ENCODE results near the gene GLB1L3.

Gene GLB1L3

GRCh38 chr11:134365011-134365925, 89.1 kb downstream of the GLB1L3 start:
- DNase-seq = no peak

DNA sequence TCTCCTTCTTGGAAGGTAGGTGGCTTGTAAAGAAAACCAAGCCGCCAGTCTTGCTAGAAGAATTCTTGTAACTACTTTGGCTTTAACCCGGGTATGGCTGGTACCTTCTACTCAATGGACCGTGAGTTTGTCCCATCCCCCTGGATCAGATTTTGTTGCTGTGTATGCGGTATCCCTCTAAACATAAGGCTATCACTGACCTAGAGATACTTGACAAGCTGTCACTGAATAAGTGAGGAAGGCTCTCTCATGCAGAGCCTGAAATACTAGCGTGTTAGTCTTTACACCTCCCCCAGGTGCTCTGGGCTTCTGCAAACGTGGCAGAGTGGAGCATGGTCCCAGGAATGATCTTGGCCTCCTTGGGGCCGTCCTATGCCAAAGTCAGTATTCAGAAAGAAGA, 90.1 kb downstream of the GLB1L3 start:
- no peak for DNase-seq

DNA sequence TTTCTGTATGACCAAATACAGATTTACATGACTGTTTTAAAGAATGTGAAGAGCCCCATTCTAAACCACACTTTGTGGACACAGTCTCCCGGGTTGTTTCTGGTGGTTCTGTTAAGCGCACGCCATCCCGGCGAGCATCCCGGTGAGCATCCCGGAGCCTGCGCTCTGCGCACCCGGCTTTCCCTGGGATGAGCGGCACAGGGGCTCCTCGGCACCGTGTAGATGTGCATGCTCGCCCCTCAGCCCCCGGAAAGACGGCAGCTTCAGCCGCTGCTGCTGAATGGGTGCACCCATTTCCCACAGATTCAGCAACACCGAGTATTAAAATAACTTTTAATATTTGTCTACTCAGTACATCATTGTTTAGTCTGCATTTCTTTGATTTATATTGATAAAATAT, 91.6 kb downstream of the GLB1L3 start:
- DNase-seq = no peak
